ENCODE measurements around the gene MAGEB1.

- peak; percentile 28 for TF ChIP-seq CTCF (IDR thresholded peaks at IDR 0.05; ENCODE audit: low read depth, low read length, poor library complexity, severe bottlenecking)
- TF ChIP-seq EZH2phosphoT487 (IDR thresholded peaks at IDR 0.05; ENCODE audit: borderline replicate concordance, low read length), result no peak
Observed at GRCh38 chrX:30275498-30275897, 28.6 kb downstream of the MAGEB1 start.
